HCT116 (cell line): ENCODE measurements around the gene MROH8.

Source experiments
- CTCF ChIP-seq, 3 experiments: fragments of 200-600 bp in 1 of 3; sonication (generic) in 1 of 3; IDR thresholded peaks in 2 of 3; conservative IDR thresholded peaks in 1 of 3; 2 replicates each; pipeline ENCODE4 v1.5.1; 2012 to 2017; ENCODE audit warnings: low read depth in 2 of 3, low read length in 2 of 3, antibody characterized with exemption in 1 of 3, borderline replicate concordance in 1 of 3, control low read depth in 1 of 3, mild to moderate bottlenecking in 1 of 3, mixed read lengths in 1 of 3, mixed run types in 1 of 3, moderate library complexity in 1 of 3; ENCODE audit not compliant: insufficient read depth in 1 of 3
- EGR1 ChIP-seq: IDR thresholded peaks from 2 replicates; pipeline ENCODE4 v1.6.1; 2012; ENCODE audit warnings: low read depth
- EZH2 ChIP-seq: fragments of 200-600 bp; sonication (generic); IDR thresholded peaks from 2 replicates; pipeline ENCODE4 v1.6.1; 2017; ENCODE audit warnings: antibody characterized with exemption, mixed run types
- EZH2phosphoT487 ChIP-seq: fragments of 200-600 bp; IDR thresholded peaks from 2 replicates; pipeline ENCODE4 v1.6.1; 2018; ENCODE audit warnings: antibody characterized with exemption, borderline replicate concordance
- JUND ChIP-seq: IDR thresholded peaks from 2 replicates; pipeline ENCODE4 v1.6.1; 2012
- MAX ChIP-seq: IDR thresholded peaks from 2 replicates; pipeline ENCODE4 v1.6.1; 2012
- POLR2A ChIP-seq: IDR thresholded peaks from 2 replicates; pipeline ENCODE4 v1.7.0; 2011; ENCODE audit warnings: borderline replicate concordance; ENCODE audit not compliant: insufficient read depth, insufficient read length; ENCODE audit errors: extremely low read depth
- POLR2AphosphoS5 ChIP-seq: IDR thresholded peaks from 2 replicates; pipeline ENCODE4 v1.6.1; 2011; ENCODE audit warnings: mild to moderate bottlenecking, low read depth, low read length, moderate library complexity
- ZFX ChIP-seq: fragments of 450-650 bp; IDR thresholded peaks from 2 replicates; pipeline ENCODE4 v1.6.1; 2017

- TF ChIP-seq ZFX (no peak), CTCF (IDR thresholded peaks at IDR 0.05 in 2 of 3, conservative IDR thresholded peaks at IDR 0.05 in 1 of 3; ENCODE audit: borderline replicate concordance in 1 of 3, insufficient read depth in 1 of 3, low read depth in 2 of 3, low read length in 2 of 3) (no peak), JUND (no peak), EZH2 (no peak), POLR2AphosphoS5 (no peak), POLR2A (no peak), MAX (no peak), EZH2phosphoT487 (no peak), EGR1 (no peak)
Observed at GRCh38 chr20:37095108-37095598, 84.2 kb downstream of the MROH8 start.
